Loucy (cell line): ENCODE measurements around the gene SH3PXD2A.

Experiments
- CTCF ChIP-seq: fragments of 200-600 bp; sonication (generic); conservative IDR thresholded peaks from 2 replicates; pipeline ENCODE4 v1.5.1; 2014; ENCODE audit warnings: mild to moderate bottlenecking, antibody characterized with exemption, low read length
- EZH2phosphoT487 ChIP-seq: fragments of 200-600 bp; IDR thresholded peaks from 2 replicates; pipeline ENCODE4 v1.6.1; 2018; ENCODE audit warnings: antibody characterized with exemption, mild to moderate bottlenecking, moderate library complexity, borderline replicate concordance

- no peak for TF ChIP-seq CTCF
- no peak for TF ChIP-seq EZH2phosphoT487
These were observed 159.3 kb downstream of the SH3PXD2A start for GRCh38 chr10:103696094-103696410.
